HG02642 (cell line): Measurements from ENCODE around the gene AKT1.

Source experiments
- ATAC-seq: cut with Tn5 transposase; IDR thresholded peaks from one replicate; pipeline ENCODE4 v1.9.1; 2021; ENCODE audit warnings: mild to moderate bottlenecking; ENCODE audit not compliant: unreplicated experiment, poor library complexity

Gene AKT1

GRCh38 chr14:104743461-104744380 is 51.8 kb downstream of the AKT1 start:
- no peak for ATAC-seq

GRCh38 chr14:104742586-104743455 is 52.7 kb downstream of the AKT1 start:
- no peak for ATAC-seq

GRCh38 chr14:104741803-104742251 is 53.7 kb downstream of the AKT1 start:
- no peak for ATAC-seq

DNA sequence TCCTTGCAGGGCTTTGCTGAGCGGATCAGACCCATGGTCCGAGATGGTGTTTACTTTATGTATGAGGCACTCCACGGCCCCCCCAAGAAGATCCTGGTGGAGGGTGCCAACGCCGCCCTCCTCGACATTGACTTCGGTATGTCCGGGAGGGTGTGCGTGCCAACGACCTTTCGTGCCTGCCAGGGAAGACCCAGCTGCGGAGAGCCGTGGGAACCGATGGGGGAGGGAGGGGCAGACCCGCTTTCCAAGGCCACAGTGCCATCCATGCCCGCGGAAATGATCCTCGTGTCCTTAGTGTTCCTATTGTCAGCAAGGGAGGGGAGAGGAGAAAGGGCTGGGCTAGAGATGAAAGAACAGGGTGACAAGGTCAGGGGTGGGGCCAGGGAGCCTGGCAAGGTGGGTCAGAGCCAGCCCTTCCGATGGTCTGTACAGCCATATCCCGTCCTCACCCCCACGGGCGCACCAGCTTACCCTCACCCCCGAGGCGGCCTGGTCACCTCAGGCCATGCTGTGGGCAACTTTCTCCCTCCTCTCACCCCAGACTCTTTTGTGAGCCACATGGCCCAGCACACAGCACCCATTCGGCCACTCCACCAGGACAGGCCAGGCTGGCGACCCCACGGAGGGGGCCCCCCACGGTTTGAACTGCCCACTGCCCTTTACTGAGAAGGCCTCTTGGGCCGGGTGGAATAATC is 54.3 kb downstream of the AKT1 start:
- no peak for ATAC-seq

- no peak for ATAC-seq
Measured at GRCh38 chr14:104739546-104740516, 55.7 kb downstream of the AKT1 start.

DNA sequence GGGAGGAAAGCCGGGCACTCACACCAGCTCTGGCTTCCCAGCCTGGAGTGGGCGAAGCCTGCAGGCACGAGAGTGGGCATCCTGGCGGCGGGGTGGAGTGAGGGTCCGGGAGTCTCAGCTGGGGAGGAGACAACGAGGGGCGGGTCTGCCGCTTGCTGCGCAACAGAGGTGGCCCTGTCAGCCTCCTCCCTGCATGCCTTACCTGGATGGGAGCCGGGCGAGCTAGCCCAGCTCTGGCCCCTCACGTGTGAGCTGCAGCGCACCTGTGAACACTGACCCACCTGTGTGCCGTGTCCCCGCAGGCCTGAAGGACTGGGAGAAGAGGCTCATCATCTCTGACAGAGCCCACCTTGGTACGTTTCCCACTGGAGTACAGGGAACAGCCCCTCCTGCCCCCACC is 56.5 kb downstream of the AKT1 start:
- ATAC-seq, result no peak

- ATAC-seq, result no peak
Measured at GRCh38 chr14:104738375-104739019, 57.1 kb downstream of the AKT1 start.

- no peak for ATAC-seq
Measured at GRCh38 chr14:104735830-104736642, 59.5 kb downstream of the AKT1 start.

GRCh38 chr14:104734991-104735779 is 60.4 kb downstream of the AKT1 start:
- no peak for ATAC-seq

- no peak for ATAC-seq
Measured at GRCh38 chr14:104734601-104734990, 61.0 kb downstream of the AKT1 start.

GRCh38 chr14:104734051-104734587 is 61.4 kb downstream of the AKT1 start:
- no peak for ATAC-seq

GRCh38 chr14:104732931-104733681 is 62.4 kb downstream of the AKT1 start:
- ATAC-seq, result no peak

DNA sequence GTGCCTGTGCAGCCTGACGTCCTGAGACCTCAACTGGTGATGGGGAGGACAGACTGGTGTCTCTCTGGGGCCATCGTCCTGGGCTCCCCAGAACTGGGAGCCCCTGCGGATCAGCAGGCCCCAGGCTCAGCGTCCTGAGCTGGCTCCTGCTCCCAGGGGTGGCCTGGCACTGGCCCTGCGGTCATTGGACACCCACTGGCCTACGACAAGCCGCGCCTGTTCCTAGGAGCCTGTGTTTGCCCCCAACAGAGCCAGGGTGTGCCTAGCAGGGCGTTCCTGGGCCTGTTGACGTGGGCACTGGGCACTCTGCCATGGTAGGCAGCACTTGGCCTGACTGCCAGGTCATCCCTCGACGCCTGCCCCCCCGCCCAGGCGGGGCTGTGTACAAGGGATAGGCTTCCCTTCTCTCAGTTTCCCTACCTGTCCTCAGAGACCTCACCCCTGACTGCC is 63.2 kb downstream of the AKT1 start:
- no peak for ATAC-seq

GRCh38 chr14:104731320-104732294 is 63.9 kb downstream of the AKT1 start:
- no peak for ATAC-seq

DNA sequence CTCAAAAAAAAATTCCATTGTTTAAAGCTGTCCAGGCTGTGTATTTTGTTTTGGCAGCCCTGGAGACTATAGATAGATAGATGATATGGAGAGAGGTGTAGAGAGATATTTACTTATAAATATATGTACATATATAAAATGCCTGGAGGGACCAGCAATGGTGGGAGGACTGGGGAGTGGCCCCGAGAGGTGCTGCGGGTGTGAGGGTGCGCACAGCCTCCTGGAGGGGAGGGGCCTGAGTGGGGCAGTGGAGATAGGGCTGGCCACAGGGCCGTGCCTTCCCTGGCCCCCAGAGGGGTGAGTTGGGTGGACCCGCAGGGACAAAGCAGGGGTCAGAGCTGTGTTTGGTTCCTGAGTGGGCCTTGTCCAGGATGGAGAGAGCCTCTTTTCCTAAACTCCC is 65.1 kb downstream of the AKT1 start:
- ATAC-seq, result no peak
